Stimulated activated CD4-positive, alpha-beta T cell treated with anti-CD3 and anti-CD28 coated beads, Interleukin-4, amount 100 ng/mL, for 4 hours (primary cell): ENCODE data around the gene PRLR.
"Not testable (repeated sequence)": the region's sequence is repeated elsewhere in the genome, so short reads cannot be mapped to it uniquely, and the experiment has no call there.

Experiments used
- DNase-seq, 2 experiments: peaks; one replicate each; pipeline ENCODE4 v3.0.0-alpha.2; 2020

PRLR gene

DNA sequence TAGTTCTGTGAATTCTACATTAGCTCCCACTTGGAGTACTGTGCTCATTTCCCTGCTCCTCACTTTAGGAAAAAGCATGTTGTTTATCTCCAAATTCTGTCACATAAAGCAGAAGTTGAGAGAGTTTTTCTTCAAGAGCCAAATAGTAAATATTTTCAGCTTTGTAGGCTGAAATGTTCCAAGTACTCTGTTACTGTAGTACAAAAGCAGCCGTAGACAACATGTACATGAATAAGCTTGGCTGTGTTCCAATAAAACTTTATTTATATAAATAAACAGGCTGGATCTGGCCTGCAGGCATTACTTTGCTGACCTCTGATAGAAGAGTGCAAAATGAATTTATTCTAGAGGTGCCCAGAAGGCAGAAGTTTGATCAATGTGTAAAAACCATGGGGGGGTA is 109.6 kb downstream of the PRLR start:
- no peak for DNase-seq

DNA sequence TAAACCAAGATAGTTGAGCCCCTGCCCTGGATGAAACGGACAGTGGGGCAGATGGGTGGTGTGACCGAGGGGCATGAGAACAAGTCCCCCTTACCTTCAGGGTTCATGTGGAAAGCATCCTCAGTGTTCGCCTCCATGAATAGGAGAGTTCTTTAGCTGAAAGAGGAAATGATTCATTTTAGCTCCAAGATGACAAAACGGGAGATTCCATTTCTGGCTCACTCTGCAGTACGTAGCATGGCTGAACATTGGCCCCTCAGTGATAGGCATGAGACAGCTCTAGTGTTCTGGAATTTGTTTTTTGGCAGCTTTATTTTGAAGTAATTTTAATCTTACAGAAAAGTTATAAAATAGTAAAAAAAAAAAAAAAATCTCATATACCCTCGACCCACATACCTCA is 112.3 kb downstream of the PRLR start:
- DNase-seq: no peak

DNA sequence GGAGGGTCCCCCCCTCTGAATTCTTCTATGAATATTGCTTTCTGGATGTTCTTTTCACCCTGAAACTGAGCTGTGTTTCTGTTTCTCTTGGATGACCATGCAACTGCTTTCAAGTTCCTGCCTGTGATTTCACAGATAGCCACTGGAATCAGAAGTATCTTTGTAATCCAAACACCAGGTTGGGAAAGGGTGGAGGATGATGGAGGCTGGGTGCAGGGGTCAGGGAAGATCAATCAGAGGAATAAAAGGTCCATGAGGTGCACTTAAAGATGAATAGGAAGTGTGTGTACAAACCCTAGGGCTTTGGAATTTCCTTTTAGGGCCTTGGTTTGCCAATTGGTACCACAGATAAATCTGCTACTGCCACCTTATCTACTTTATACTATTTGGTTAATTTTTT is 114.4 kb downstream of the PRLR start:
- DNase-seq: no peak

DNA sequence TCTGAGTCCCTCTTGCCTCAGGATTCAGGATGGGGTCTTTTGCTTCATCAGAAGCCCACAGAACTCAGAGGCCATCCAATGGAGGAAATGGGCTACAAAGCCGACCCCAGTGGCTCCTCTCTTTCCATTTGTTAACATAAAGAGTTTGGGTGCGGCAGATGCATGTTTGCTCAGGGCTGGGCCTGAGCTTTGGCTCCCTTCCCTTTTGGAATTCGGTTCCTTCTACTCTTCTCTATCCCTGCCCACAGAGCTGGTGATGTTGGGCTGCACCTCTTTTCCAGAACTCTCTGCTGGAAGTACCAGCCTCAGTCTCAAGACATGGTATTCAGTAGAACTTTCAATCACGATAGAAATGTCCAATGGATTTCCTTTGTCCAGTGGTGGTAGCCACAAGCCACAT is 115.6 kb downstream of the PRLR start:
- DNase-seq: no peak

DNA sequence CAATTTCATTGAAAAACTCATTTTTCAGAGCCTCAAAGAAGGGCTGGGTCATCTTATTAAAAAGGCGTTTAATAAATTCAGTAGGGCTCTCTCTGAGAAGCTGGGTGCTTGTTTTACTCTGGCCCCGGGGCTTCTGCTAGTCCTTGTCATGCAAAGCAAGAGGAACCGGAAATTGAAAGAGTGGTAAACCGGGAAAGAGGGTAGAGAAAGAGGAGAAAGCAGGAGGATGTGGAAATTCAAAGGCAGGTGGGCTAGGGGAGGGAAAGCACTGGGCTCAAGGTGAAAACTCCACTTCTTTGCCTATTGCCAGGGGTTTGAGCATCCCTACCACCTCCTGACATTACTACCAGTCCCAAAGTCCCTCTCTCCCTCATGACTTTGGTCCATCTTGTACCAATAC is 118.0 kb downstream of the PRLR start:
- DNase-seq: no peak

DNA sequence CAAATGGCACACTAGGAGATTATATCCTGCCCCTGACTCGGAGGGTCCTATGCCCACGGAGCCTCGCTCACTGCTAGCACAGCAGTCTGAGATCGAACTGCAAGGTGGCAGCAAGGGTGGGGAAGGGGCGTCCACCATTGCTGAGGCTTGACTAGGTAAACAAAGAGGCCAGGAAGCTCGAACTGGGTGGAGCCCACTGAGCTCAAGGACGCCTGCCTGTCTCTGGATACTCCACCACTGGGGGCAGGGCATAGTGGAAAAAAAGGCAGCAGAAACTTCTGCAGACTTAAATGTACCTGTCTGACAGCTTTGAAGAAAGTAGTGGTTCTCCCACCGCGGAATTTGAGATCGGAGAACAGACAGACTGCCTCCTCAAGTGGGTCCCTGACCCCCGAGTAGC is 125.7 kb downstream of the PRLR start:
- DNase-seq: not testable (repeated sequence)

DNA sequence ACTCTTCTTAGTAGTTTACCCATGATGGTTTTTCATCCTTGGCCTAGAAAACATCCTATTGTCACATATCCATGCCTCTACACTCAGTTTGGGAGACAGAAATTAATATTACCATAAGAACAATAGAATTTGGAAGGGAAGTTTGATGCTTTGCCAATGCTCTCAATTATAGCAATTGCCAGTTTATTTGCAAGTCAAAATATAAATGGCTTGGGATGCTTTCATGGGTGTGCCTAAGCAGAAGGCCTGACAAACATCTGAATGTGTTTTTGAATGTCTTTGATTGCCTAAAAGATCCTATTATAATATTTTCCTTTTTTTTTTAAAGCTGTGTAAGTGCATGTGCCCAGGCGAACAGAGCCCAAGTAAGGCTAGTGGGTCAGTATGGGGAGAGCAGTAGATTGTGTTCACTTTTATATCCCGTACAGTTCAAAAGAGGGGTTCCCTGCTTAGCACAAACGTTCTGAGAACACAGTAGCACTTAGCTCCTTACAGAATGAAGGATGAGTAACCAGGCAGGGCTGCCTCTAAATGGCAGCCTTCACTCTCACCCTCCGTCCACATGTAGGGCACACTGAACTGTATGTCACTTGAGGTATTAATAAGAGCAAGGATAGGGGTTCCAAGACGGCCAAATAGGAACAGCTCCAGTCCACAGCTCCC is 126.5 kb downstream of the PRLR start:
- no peak for DNase-seq

DNA sequence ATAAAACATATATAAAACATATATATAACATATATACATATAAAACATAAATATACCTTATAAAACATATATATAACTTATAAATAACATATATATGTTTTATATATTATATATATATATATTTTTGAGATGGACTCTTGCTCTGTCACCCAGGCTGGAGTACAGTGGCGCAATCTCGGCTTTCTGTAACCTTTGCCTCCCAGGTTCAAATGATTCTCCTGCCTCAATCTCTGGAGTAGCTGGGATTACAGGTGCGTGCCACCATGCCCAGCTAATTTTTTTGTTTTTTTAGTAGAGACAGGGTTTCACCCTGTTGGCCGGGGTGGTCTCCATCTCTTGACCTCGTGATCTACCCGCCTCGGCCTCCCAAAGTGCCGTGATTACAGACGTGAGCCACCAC is 128.6 kb downstream of the PRLR start:
- DNase-seq: not testable (repeated sequence)

DNA sequence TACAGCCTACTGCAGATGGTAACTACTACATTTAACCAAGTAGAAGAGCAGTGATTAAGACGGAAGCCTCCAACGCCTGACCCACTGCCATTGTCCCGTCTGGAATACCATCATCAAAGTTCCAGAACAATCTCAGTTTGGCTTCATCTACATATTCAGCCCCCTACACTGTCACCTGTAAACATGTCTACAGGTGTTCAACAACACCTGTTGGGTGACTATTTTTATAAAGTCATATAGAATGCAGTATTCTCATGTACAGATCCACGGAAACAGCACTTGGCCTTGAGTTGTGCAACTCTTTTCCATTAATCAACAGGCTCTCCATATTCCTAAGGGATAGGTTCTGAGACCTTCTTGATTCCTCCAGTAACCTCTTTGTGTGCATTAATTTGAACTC is 129.3 kb downstream of the PRLR start:
- DNase-seq: no peak

DNA sequence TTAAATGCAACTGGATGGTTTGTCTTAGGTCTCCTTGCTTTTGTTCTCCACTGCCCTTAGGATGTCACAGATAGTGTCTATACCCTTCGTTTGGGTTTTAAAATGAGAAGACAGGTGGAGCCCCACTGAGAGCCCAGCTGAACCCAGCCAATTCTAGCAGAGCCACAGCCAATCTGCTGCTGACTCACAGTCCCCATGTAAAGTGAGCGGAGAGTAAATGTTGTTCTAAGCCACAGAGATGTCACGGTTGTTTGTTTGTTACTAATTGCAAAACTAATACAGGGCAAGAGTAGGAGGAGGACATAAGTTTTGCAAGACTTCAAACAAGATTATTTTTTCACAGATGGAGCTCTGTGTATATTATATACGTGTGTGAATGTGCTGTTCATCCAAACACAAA is 132.1 kb downstream of the PRLR start:
- DNase-seq: no peak

DNA sequence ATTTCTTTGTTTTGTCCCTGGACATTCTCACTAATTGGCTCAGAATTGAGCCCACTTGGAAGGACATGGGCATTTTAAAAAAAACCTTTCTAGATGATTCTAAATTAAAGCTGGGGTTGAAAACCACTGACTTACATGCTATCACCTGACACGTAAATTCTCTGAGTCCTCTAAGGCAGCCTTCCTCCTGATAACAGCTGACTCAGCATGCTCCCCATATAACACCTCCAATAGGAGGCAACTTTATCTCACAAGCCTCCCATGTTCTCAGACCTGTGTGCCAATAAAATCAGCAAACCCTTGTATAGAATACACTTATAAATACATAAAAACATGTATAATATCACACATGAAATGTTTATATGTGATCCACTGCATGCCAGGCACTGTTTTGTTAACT is 133.4 kb downstream of the PRLR start:
- DNase-seq: no peak

DNA sequence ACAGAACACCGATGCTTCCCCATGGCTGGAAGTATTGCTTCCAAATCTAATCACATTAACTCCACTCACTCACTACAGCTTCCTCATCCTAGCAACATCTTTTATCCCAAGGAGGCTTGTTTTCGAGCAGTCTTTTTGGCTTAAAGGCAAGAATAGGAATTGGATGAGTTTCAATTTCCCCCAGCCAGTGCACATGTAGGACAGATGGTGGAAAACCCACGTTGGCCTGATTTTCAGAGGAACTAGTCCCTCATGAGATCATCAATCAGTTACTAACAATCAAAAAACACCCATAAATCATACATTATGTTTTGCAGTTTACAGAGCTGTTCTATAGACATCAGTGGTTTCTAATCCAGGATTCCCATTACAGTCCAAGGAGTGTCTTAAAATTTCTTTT is 134.1 kb downstream of the PRLR start:
- DNase-seq: no peak

DNA sequence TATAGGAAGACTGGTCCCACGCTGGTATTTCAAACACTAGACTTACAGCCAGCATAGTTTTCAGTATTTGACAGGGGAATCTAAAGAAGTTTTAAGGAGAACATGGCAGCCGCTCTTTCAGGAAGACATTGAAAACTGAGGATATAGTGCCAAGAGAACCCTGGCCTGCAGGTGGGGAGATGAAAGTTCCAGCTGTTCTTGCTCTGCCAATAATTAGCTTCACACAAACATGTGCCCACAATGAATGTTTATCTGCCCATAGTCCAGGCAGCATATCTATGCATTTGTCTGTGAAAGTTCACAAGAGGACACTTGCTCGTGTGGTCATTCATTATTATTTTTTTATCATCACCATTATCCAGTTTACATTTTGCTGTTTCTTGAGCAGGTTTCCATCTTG is 134.9 kb downstream of the PRLR start:
- DNase-seq: no peak

DNA sequence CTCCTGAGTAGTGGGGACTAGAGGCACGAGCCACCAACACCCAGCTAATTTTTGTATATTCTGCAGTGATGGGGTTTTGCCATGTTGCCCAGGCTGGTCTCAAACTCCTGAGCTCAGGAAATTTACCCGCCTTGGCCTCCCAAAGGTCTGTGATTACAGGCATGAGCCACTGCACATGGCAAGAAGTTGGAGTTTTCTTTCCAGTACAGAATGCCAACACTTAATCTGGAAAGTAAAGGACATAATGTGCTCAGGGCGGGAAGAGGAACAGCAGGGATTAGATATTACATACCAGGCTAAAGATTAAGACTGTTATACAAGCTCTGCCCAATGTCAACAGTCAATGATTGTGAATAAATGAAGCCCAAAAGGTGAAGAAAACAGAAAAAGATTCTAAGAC is 135.3 kb downstream of the PRLR start:
- DNase-seq: no peak

DNA sequence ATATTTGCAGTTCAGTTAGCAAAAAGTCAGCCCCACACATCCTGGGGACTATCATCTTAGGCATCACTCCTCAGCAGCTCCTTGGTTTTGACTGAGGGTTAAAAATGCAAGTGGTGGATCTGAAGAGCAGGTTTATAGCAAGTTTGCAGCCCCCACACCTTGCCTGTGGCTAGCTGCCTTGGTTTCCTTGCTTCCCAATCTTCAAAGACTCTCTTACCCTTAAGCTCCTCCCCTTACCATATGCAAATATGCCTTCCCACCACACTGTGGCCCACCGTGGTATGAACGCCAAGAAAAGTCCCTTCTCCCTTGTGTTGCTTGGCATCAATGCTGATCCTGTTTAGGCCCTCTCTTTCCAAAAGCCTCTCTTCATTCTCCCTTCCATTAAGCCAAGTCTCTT is 137.6 kb downstream of the PRLR start:
- no peak for DNase-seq

DNA sequence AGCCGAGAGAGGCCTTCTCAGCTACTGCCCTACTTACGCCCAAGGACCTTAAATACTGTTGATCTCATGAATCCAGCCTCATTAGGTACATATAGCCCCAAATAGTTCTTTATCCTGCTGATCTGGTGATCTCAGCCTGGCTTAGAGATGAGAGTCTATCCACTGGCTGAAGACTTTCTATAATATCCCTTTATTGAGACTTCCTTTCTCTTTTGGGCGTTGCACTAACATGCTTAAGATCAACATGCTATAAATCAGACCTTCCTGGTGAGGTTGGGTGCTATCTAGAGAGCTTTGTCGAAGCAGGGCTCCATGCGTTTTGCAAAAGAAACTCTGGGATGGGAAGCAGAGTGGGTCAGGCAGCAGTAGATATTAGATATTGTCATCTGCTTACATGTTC is 138.6 kb downstream of the PRLR start:
- DNase-seq: no peak

DNA sequence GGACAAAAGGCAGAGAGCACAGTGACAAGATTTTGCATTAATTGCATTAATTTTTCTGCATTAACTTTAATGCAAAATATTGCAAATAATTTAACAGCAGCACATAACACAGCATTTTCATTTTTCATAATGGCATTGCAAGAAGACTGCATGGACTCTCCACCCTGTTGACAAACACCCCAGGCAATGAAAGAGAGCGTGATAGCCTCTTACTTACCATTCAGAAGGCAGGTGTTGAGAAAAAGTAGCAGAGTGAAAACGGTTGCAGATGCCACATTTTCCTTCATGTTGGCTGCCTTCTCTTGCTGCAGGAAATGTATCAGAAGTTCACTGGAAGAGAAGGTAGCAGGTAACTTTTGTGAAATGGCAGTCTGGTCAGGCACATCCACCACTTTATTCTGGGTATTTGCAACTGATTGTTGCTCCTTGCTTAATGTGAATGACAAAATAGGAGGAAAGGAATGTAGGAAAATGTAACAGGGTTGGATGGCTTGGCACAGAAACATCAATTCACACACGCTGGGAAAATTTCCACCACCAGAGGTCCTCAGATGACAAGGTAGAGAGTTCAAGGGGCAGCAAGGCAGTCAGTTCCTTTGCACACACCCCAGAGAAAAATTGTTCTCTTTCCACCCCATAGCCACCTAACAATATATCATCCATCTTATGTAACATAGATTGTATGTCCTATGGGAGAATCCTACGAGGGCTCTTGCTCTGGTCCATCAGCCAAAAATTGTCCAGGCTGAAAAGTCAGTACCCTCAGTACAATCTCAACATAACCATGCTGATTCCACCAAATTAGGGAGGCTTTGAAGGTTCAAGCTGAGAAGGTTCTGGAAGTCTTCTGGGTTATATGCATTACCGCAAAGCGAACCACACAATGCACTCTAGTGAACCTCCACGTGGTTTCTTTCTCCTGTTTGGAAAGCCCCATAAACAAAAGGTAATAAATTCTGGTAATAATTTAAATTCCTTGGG is 140.7 kb downstream of the PRLR start:
- peak; percentile 21 to 44 for DNase-seq

DNA sequence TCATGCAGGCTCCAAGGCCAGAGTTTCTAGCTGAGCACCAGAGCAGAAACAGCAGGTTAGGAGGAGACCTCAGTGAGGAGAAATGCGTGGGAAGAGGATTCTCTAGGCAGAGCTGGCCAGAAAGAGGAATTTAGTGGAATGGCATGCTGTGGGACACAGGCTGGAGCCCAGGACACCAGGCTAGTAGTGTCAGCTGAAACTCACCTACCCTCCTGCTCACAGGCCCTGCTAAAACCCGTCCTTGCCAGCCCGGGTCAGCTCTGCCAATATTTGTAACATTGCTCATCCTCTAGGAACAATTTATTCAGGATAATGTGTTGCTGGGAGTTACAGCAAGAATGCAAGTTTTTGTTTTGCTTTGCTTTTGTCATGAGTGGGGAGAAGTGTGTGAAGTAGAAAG is 142.3 kb downstream of the PRLR start:
- no peak for DNase-seq

DNA sequence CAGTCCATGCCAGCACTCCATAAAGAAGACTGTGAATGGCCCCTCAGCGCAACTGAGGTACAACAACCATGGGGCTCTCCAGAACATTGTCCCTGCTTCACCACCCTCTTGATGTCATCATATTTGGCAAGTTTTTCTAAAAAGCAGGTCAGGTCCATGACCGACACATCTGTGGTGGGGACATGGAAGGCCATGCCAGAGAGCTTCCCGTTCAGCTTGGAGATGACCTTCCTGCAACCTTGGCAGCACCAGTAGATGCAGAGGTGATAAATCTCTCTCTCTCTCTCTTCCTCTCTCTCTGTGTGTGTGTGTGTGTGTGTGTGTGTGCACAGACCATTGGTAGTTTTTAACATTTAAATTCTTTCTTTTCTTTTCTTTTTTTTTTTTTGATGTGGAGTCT is 147.1 kb downstream of the PRLR start:
- DNase-seq: no peak

DNA sequence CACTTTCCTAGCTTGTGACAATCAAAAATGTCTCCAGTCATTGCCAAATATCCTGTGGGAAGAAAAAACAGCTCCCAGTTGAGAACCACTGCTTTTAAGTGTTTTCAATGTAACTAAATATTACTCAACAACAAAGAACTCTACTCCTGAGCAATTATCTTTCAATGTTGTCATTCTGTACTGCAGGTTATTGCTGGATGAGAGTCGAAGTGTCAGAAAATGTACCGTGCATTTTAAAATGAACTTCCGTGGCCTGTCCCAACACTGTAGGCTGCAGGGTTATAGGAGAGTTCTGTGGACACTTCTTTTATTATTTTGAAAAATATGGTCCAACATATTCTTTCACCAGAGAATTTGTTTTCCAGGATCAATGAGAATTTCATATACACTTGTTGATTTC is 147.8 kb downstream of the PRLR start:
- no peak for DNase-seq

DNA sequence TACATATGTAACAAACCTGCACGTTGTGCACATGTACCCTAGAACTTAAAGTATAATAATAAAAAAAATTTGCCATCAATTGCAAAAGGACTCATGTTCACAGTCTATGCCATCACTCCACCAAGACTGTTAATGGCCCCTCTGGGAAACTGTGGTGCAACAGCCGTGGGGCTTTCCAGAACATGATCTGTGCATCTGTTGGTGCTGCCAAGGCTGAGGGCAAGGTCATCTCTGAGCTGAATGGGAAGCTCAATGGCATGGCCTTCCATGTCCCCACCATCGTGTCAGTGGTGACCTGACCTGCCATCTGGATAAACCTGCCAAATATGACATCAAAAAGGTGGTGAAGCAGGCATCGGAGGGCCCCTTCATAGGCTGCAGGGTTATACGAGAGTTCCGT is 149.2 kb downstream of the PRLR start:
- no peak for DNase-seq

DNA sequence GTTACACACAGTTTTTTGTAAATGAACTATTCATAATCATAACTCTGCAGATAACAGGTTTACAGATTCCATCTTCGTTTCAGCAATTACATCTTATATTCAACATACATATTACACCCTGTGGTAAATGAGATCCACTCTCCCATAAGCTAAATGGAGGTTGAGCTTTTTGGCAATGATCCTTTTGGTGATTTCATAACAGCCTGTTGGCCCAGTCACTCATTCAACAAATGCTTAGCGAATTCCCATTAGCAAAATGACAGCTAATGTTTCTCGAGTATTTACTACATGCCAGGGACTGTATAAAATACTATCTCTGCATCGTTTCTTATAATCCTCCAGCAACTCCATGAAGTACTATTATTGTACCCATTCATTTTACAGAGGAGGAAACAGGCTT is 157.1 kb downstream of the PRLR start:
- no peak for DNase-seq

DNA sequence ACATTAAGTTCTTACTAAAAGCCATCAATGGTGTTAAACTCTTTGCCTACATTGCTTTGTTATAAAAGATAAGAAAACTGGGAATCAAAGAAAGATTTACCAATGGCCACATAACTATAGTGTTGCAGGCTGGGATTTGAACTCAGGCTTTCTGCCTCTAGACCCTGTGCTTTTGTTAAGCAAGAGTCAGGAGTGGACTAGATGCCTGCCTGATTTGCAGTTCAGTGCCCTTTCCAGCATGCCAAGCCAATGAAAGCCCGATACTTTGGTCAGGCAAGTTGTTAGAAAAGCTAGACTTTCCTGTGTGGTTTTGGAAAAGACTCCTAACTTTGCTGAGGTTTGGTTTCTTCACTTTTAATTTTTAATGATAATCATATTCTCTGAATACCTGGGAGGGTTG is 161.1 kb downstream of the PRLR start:
- no peak for DNase-seq

DNA sequence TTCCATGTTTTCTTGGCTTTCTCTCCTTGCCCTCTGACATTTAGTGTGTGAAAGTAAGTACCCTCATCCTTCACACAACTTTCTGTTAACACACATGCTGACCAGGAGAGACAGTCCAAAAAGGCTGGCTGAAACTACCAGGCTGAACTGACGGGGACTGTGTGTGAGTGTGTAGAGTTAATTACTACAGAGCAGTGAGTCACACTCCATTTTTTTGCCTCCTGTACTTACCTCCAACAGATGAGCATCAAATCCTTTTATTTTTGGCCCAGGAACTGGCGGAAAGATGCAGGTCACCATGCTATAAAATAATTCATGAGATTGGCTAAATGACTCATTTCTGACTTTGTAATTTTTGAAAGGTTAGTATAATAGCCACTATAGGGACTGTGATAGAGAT is 162.3 kb downstream of the PRLR start:
- DNase-seq: no peak
